ENCODE data around the gene CDC7. TPM values are rescaled to one million over a fixed set of nuclear protein-coding genes. Genes with fewer than 3 reads are reported as not detected.

The CDC7 gene
- polyA plus RNA-seq, 1 donor from 2014 or later: 34.6 TPM

GRCh38 chr1:91559046-91559750, 58.5 kb downstream of the CDC7 start (continued):
- no peak for TF ChIP-seq REST (IDR thresholded peaks at IDR 0.05; ENCODE audit: borderline replicate concordance)

GRCh38 chr1:91559838-91560565, 59.4 kb downstream of the CDC7 start:
- no peaks in the 10 kb centered on the region for H3K27me3 ChIP-seq (ENCODE audit: insufficient read depth, low read depth, low read length)
- TF ChIP-seq RAD21 (conservative IDR thresholded peaks at IDR 0.05) (no peak), SMC3 (conservative IDR thresholded peaks at IDR 0.05; ENCODE audit: poor library complexity) (no peak), TAF1 (IDR thresholded peaks at IDR 0.05; ENCODE audit: low read depth) (no peak), EZH2 (IDR thresholded peaks at IDR 0.05; ENCODE audit: borderline replicate concordance, insufficient read depth, low read length, poor library complexity, severe bottlenecking) (no peak), CTCF (IDR thresholded peaks at IDR 0.05; ENCODE audit: poor library complexity, severe bottlenecking) (no peak), MXI1 (conservative IDR thresholded peaks at IDR 0.05; ENCODE audit: poor library complexity, severe bottlenecking) (no peak), POLR2AphosphoS5 (IDR thresholded peaks at IDR 0.05) (no peak), REST (IDR thresholded peaks at IDR 0.05; ENCODE audit: borderline replicate concordance) (no peak), EP300 (conservative IDR thresholded peaks at IDR 0.05; ENCODE audit: poor library complexity, severe bottlenecking) (no peak)
- no peaks in the 10 kb centered on the region for H3K79me2 ChIP-seq (replicated peaks; ENCODE audit: insufficient read depth, low read length)
- no peaks in the 10 kb centered on the region for H3K9me2 ChIP-seq (ENCODE audit: insufficient read depth, low read length)
- H2AFZ ChIP-seq (ENCODE audit: low read depth, low read length): no peak overlapping the region
- no peaks in the 10 kb centered on the region for H3F3A ChIP-seq (ENCODE audit: insufficient read depth, low read length, poor library complexity, severe bottlenecking)
- H3K27ac ChIP-seq (ENCODE audit: low read length): no peak overlapping the region
- peaks cover 3% of the 10 kb centered on the region for H3K9me3 ChIP-seq (ENCODE audit: low read length)
- H3K9ac ChIP-seq (ENCODE audit: low read length): no peak overlapping the region
- H3K36me3 ChIP-seq (ENCODE audit: insufficient read depth, low read length): no peaks in the 10 kb centered on the region
- no peaks in the 10 kb centered on the region for H4K20me1 ChIP-seq (ENCODE audit: insufficient read depth)
- no peak overlapping the region for H3K4me3 ChIP-seq (ENCODE audit: low read length)
- no peak overlapping the region for H3K4me2 ChIP-seq (ENCODE audit: low read length)

Data from neural cell (in vitro differentiated cells).